ENCODE results near the gene TBC1D2B.

DNA sequence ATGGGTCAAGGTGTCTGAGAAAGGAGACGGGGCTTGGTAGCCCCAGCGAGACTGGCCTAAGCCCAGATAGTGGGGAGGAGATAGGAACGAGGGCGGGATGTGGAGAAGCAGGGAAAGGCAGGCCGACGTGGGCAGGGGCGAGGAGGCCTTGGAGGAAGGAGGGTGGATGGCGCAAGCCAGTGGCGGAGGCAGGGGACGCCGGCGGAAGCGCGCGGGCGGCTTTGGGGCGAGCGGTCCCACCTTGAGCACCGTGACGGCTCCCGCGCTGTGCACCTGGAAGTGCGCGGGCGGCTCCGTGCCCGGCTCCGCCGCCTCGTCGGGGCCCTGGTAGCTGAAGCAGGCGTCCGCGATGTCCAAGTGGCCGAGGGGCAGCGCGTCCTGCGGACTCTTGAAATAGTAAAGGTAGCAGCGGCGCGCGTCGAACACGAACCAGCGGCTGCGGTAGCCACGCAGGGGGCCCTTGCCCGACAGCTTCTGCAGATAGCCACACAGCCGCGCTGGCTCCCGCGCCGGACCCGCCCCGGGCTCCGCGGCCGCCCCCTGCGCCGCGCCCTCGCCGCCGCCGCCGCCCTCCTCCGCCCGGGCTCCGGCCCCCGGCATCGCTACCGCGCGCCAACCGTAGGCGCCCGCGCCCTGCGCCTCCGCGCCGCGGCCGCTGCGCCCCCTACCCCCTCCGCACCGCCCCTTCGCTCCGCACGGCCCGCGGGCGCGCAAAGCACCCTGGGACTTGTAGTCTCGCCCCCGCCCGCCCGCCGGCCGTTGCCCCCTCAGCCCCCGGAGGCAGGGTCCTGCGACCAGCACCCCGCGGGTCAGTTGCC is at the start of gene TBC1D2B:
- TF ChIP-seq, protein P1, sequence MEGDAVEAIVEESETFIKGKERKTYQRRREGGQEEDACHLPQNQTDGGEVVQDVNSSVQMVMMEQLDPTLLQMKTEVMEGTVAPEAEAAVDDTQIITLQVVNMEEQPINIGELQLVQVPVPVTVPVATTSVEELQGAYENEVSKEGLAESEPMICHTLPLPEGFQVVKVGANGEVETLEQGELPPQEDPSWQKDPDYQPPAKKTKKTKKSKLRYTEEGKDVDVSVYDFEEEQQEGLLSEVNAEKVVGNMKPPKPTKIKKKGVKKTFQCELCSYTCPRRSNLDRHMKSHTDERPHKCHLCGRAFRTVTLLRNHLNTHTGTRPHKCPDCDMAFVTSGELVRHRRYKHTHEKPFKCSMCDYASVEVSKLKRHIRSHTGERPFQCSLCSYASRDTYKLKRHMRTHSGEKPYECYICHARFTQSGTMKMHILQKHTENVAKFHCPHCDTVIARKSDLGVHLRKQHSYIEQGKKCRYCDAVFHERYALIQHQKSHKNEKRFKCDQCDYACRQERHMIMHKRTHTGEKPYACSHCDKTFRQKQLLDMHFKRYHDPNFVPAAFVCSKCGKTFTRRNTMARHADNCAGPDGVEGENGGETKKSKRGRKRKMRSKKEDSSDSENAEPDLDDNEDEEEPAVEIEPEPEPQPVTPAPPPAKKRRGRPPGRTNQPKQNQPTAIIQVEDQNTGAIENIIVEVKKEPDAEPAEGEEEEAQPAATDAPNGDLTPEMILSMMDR (IDR thresholded peaks at IDR 0.05 in 4 of 5, conservative IDR thresholded peaks at IDR 0.05 in 1 of 5): peak in 1 of 5 experiments; percentile 18
- TF ChIP-seq POLR2A (IDR thresholded peaks at IDR 0.05): peak; percentile 20 to 41

All from gastrocnemius medialis (tissue), 4 donors.